Bronchial epithelial cell (primary cell): Measurements from ENCODE around the gene ADAMTS16. TPM values are rescaled to one million over a fixed set of nuclear protein-coding genes. Genes with fewer than 3 reads are reported as not detected.
A peak's percentile ranks its signal among the peaks of the same experiment; 100 is the strongest.

Source experiments
- DNase-seq: peaks from one replicate; pipeline ENCODE4 v3.0.0-alpha.2; 2010; ENCODE audit warnings: low read depth
- FAIRE-seq: peaks from 2 replicates; lab custom pipeline; 2011; peaks lifted over from hg19 to GRCh38; lab: Jason Lieb, UNC
- H3K27me3 ChIP-seq: 2 replicates; pipeline ENCODE4 v1.5.1; 2011; ENCODE audit warnings: low read length; ENCODE audit not compliant: control insufficient read depth, insufficient read depth
- H3K36me3 ChIP-seq: 2 replicates; pipeline ENCODE4 v1.5.1; 2011; ENCODE audit warnings: low read length; ENCODE audit not compliant: control insufficient read depth, insufficient read depth
- H3K4me3 ChIP-seq: 2 replicates; pipeline ENCODE4 v1.5.1; 2011; ENCODE audit warnings: mild to moderate bottlenecking, low read depth, low read length, control low read depth
- total RNA-seq: library from RNA; depleted of rRNA; stranded (reverse); fragments of >200 nt; gene quantifications from 2 replicates; pipeline ENCODE4 v1.2.1, GENCODE V29; 2014
- TF ChIP-seq, protein P1 (sequence below): IDR thresholded peaks from 2 replicates; pipeline ENCODE4 v1.5.1; 2011; ENCODE audit warnings: mild to moderate bottlenecking, moderate library complexity, low read length, control low read depth, inconsistent platforms; ENCODE audit not compliant: insufficient read depth, severe bottlenecking

Gene ADAMTS16
- total RNA-seq, 1 donor from 2014 or later, result not detected

DNA sequence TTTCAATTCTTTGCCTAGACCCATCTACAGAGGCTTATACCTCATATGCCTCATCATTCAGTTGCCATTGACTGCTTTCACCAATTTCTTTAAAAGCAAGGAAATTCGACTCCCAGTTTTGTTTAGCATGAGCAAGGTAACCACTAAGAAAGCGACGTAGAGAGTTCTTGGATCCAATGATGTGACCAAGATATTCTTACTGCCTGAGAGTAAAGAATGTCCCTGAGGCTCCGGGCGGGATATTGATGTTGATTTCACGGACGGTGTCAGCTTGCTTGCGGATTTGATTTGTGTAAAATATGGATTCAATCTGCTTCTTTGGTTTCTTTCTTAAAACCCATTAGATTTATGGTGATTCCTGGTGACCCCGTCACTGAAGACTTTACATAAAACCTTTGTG lies 147.3 kb downstream of the ADAMTS16 start:
- no peak for DNase-seq
- TF ChIP-seq, protein P1, sequence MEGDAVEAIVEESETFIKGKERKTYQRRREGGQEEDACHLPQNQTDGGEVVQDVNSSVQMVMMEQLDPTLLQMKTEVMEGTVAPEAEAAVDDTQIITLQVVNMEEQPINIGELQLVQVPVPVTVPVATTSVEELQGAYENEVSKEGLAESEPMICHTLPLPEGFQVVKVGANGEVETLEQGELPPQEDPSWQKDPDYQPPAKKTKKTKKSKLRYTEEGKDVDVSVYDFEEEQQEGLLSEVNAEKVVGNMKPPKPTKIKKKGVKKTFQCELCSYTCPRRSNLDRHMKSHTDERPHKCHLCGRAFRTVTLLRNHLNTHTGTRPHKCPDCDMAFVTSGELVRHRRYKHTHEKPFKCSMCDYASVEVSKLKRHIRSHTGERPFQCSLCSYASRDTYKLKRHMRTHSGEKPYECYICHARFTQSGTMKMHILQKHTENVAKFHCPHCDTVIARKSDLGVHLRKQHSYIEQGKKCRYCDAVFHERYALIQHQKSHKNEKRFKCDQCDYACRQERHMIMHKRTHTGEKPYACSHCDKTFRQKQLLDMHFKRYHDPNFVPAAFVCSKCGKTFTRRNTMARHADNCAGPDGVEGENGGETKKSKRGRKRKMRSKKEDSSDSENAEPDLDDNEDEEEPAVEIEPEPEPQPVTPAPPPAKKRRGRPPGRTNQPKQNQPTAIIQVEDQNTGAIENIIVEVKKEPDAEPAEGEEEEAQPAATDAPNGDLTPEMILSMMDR, result no peak
- Histone ChIP-seq H3K36me3 (no peaks in the 10 kb centered on the region), H3K4me3 (no peak overlapping the region), H3K27me3 (no peaks in the 10 kb centered on the region)
- FAIRE-seq, result no peak

- H3K4me3 ChIP-seq, result no peak overlapping the region
- H3K27me3 ChIP-seq, result no peaks in the 10 kb centered on the region
- TF ChIP-seq, protein P1, result no peak
- DNase-seq (peak; percentile 64), FAIRE-seq (no peak)
- H3K36me3 ChIP-seq, result no peaks in the 10 kb centered on the region
Observed at GRCh38 chr5:5288201-5288600, 148.1 kb downstream of the ADAMTS16 start.

DNA sequence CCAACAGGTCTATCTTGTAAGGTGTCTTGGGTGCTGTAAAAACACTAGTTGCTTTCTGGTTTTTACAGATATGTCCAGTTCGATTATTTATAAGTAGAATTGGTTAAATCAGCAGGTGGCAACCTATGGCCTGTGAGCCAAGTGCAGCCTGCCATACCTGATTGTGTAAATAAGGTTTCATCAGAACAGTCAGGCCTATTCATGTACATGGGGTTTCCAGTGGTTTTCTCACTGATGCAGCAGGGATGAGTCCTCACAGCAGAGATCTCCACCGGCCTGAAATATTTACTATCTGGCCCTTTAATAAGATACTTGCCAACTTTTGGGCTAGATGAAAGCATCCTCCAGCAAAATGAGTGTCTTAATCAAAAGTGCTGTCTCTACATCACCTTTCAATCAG lies 149.4 kb downstream of the ADAMTS16 start:
- peak; percentile 55 for DNase-seq
- Histone ChIP-seq H3K4me3 (no peak overlapping the region), H3K36me3 (no peaks in the 10 kb centered on the region), H3K27me3 (no peaks in the 10 kb centered on the region)
- TF ChIP-seq, protein P1, result no peak
- no peak for FAIRE-seq

- Histone ChIP-seq H3K36me3 (no peaks in the 10 kb centered on the region), H3K4me3 (no peak overlapping the region), H3K27me3 (no peaks in the 10 kb centered on the region)
- TF ChIP-seq, protein P1, result no peak
- no peak for DNase-seq
- no peak for FAIRE-seq
Observed at GRCh38 chr5:5290674-5291334, 150.7 kb downstream of the ADAMTS16 start.

DNA sequence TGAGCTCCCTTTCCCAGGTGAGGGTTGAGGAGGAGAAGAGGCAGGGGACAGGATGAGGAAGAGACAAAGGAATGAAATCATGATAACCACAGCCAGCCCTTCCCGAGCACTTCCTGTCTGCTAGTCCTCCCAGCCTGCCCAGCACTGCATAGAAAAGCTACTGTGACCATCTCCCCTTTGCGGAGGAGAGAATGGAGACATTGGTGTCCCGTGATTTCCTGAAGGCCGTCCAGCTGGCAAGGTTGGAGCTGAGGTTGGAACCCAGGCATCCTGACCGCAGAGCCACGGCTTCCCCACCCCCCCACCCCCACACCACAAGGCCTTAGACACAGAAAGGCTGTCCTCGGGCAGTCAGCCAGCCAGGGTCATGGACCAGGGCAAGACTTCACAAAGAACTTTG lies 151.2 kb downstream of the ADAMTS16 start:
- FAIRE-seq (no peak), DNase-seq (no peak)
- Histone ChIP-seq H3K27me3 (no peaks in the 10 kb centered on the region), H3K4me3 (no peak overlapping the region), H3K36me3 (no peaks in the 10 kb centered on the region)
- TF ChIP-seq, protein P1, result no peak

GRCh38 chr5:5293029-5293428 lies 152.9 kb downstream of the ADAMTS16 start:
- H3K36me3 ChIP-seq, result no peaks in the 10 kb centered on the region
- no peaks in the 10 kb centered on the region for H3K27me3 ChIP-seq
- DNase-seq (no peak), FAIRE-seq (no peak)
- H3K4me3 ChIP-seq, result no peak overlapping the region
- TF ChIP-seq, protein P1, result no peak
